HG02970 (cell line): ENCODE measurements around the gene TFPI.
"Not testable (repeated sequence)": the region's sequence is repeated elsewhere in the genome, so short reads cannot be mapped to it uniquely, and the experiment has no call there.

Experiments
- ATAC-seq: cut with Tn5 transposase; IDR thresholded peaks from one replicate; pipeline ENCODE4 v1.9.1; 2021; ENCODE audit warnings: mild to moderate bottlenecking, moderate library complexity, moderate number of reproducible peaks; ENCODE audit not compliant: unreplicated experiment, low FRiP score

TFPI gene

DNA sequence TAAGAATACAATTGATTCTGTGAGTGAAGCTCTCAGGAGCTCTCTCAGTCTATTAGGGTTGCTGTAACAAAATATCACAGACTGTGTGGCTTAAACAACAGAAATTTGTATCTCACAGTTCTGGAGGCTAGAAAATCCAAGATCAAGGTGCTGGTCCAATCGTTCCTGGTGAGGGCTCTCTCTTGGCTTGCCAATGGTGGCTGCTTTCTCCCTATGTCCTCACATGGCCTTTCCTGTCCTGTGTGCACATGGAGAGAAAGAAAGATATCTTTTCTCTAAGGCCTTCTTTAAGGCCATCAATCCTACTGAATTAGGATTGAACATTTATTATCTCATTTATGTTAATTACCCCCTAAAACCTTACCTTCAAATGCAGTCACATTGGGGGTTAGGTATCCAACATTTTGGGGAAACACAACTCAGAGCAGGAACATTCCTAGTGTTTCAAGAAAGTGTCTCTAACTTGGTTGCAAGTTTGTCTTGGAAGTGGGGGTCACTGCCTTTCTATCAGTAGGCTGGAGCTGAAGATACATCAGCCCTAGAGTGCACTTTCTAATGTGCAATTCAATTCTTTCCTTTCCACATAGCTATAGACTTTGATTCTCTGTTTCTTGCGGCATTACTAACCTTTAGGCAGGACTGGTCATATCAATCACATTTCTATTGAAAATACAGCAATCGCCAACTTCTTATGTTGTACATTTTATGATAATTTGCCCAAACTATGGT lies 24.8 kb downstream of the TFPI start:
- no peak for ATAC-seq

- no peak for ATAC-seq
These were observed 26.2 kb downstream of the TFPI start for GRCh38 chr2:187528042-187528441.

- ATAC-seq: no peak
These were observed 27.0 kb downstream of the TFPI start for GRCh38 chr2:187527262-187527661.

GRCh38 chr2:187526792-187527191 lies 27.4 kb downstream of the TFPI start:
- no peak for ATAC-seq

- no peak for ATAC-seq
These were observed 28.9 kb downstream of the TFPI start for GRCh38 chr2:187525163-187525900.

DNA sequence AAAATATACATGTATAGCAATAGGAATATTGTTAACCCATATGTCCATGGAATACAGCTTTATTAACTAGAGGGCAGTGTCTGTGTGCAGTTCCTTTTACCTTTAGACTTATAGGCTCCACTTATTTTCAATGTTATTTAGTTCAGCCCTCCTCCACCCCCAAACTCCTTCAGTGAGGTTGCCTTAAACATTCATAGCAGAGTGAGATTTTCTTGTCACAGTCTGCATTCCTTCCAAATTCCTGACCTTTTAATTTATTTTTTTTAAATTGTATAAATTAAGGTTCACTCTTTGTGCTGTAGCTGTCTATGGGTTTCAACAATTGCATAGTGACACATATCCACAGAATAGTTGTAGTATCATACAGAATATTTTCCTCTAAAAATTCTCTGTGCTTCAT lies 30.9 kb downstream of the TFPI start:
- ATAC-seq: no peak

- ATAC-seq: no peak
These were observed 34.1 kb downstream of the TFPI start for GRCh38 chr2:187520121-187520624.

GRCh38 chr2:187519419-187520120 lies 34.7 kb downstream of the TFPI start:
- ATAC-seq: no peak

- not testable (repeated sequence) for ATAC-seq
These were observed 36.4 kb downstream of the TFPI start for GRCh38 chr2:187517750-187518361.

GRCh38 chr2:187516630-187517510 lies 37.4 kb downstream of the TFPI start:
- ATAC-seq: not testable (repeated sequence)

- ATAC-seq: no peak
These were observed 39.3 kb downstream of the TFPI start for GRCh38 chr2:187514930-187515329.

- not testable (repeated sequence) for ATAC-seq
These were observed 39.9 kb downstream of the TFPI start for GRCh38 chr2:187514235-187514829.

- not testable (repeated sequence) for ATAC-seq
These were observed 40.6 kb downstream of the TFPI start for GRCh38 chr2:187513460-187514234.

GRCh38 chr2:187511356-187512315 lies 42.6 kb downstream of the TFPI start:
- no peak for ATAC-seq

- ATAC-seq: not testable (repeated sequence)
These were observed 43.5 kb downstream of the TFPI start for GRCh38 chr2:187510419-187511355.

GRCh38 chr2:187509667-187510417 lies 44.4 kb downstream of the TFPI start:
- ATAC-seq: no peak
